Kidney epithelial cell (primary cell): ENCODE measurements around the gene PFKFB2. TPM values are rescaled to one million over a fixed set of nuclear protein-coding genes. Genes with fewer than 3 reads are reported as not detected.

Source experiments
- DNase-seq: peaks from one replicate; pipeline ENCODE4 v3.0.0-alpha.2; 2010; ENCODE audit warnings: low read depth
- H3K27me3 ChIP-seq: 2 replicates; pipeline ENCODE4 v1.6.0; 2011; ENCODE audit warnings: low read length; ENCODE audit not compliant: control insufficient read depth, insufficient read depth
- H3K36me3 ChIP-seq: 2 replicates; pipeline ENCODE4 v1.5.1; 2011; ENCODE audit warnings: low read length; ENCODE audit not compliant: control insufficient read depth, insufficient read depth
- H3K4me3 ChIP-seq: 2 replicates; pipeline ENCODE4 v1.5.1; 2011; ENCODE audit warnings: low read depth, mild to moderate bottlenecking, control low read depth, low read length
- CTCF ChIP-seq: IDR thresholded peaks from 2 replicates; pipeline ENCODE4 v1.5.1; 2011; ENCODE audit warnings: mild to moderate bottlenecking, moderate library complexity, low read length, control low read depth, inconsistent platforms; ENCODE audit not compliant: insufficient read depth, poor library complexity, severe bottlenecking
- total RNA-seq: library from RNA; depleted of rRNA; stranded (reverse); fragments of >200 nt; gene quantifications from 2 replicates; pipeline ENCODE4 v1.2.3, GENCODE V29; 2015

Gene PFKFB2
- total RNA-seq, 1 donor from 2014 or later = 15.5 TPM

GRCh38 chr1:207067665-207068064 lies 14.6 kb downstream of the PFKFB2 start:
- no peak for DNase-seq
- Histone ChIP-seq H3K36me3 (peaks cover 1% of the 10 kb centered on the region), H3K27me3 (no peaks in the 10 kb centered on the region), H3K4me3 (no peak overlapping the region)
- TF ChIP-seq CTCF = no peak

- TF ChIP-seq CTCF = no peak
- peaks cover 1% of the 10 kb centered on the region for H3K36me3 ChIP-seq
- H3K4me3 ChIP-seq = no peak overlapping the region
- no peak for DNase-seq
- no peaks in the 10 kb centered on the region for H3K27me3 ChIP-seq
Observed at GRCh38 chr1:207069061-207069460, 16.0 kb downstream of the PFKFB2 start.

GRCh38 chr1:207069858-207070506 lies 16.9 kb downstream of the PFKFB2 start:
- DNase-seq = no peak
- Histone ChIP-seq H3K27me3 (no peaks in the 10 kb centered on the region), H3K4me3 (no peak overlapping the region), H3K36me3 (no peaks in the 10 kb centered on the region)
- no peak for TF ChIP-seq CTCF

GRCh38 chr1:207070811-207071210 lies 17.7 kb downstream of the PFKFB2 start:
- no peak for DNase-seq
- no peaks in the 10 kb centered on the region for H3K36me3 ChIP-seq
- H3K4me3 ChIP-seq = no peak overlapping the region
- no peaks in the 10 kb centered on the region for H3K27me3 ChIP-seq
- no peak for TF ChIP-seq CTCF

GRCh38 chr1:207071426-207071825 lies 18.4 kb downstream of the PFKFB2 start:
- TF ChIP-seq CTCF = no peak
- DNase-seq = no peak
- H3K36me3 ChIP-seq = no peaks in the 10 kb centered on the region
- no peak overlapping the region for H3K4me3 ChIP-seq
- H3K27me3 ChIP-seq = no peaks in the 10 kb centered on the region

- DNase-seq = no peak
- no peaks in the 10 kb centered on the region for H3K27me3 ChIP-seq
- no peak for TF ChIP-seq CTCF
- no peaks in the 10 kb centered on the region for H3K36me3 ChIP-seq
- H3K4me3 ChIP-seq = no peak overlapping the region
Observed at GRCh38 chr1:207072233-207072632, 19.2 kb downstream of the PFKFB2 start.
